HUES6 (cell line): Measurements from ENCODE around the gene ATOH1.

ENCODE experiments used
- H3K27ac ChIP-seq: 2 replicates; pipeline ENCODE4 v1.7.0; 2013; ENCODE audit warnings: low read depth, mild to moderate bottlenecking, low read length, inconsistent platforms
- H3K27me3 ChIP-seq: 2 replicates; pipeline ENCODE4 v1.6.1; 2013; ENCODE audit warnings: low read length; ENCODE audit not compliant: control insufficient read depth, insufficient read depth
- H3K36me3 ChIP-seq: 2 replicates; pipeline ENCODE4 v1.6.1; 2013; ENCODE audit warnings: low read length; ENCODE audit not compliant: control insufficient read depth, insufficient read depth
- H3K4me1 ChIP-seq: 2 replicates; pipeline ENCODE4 v1.6.1; 2013; ENCODE audit warnings: low read length; ENCODE audit not compliant: control insufficient read depth, insufficient read depth
- H3K4me3 ChIP-seq: 2 replicates; pipeline ENCODE4 v1.5.1; 2013; ENCODE audit warnings: low read depth, low read length
- H3K9ac ChIP-seq: one replicate; pipeline ENCODE4 v1.6.1; 2013; ENCODE audit warnings: mild to moderate bottlenecking, low read length
- H3K9me3 ChIP-seq: 2 replicates; pipeline ENCODE4 v1.6.1; 2013; ENCODE audit warnings: low read depth, low read length; ENCODE audit not compliant: control insufficient read depth, insufficient read depth

The ATOH1 gene

DNA sequence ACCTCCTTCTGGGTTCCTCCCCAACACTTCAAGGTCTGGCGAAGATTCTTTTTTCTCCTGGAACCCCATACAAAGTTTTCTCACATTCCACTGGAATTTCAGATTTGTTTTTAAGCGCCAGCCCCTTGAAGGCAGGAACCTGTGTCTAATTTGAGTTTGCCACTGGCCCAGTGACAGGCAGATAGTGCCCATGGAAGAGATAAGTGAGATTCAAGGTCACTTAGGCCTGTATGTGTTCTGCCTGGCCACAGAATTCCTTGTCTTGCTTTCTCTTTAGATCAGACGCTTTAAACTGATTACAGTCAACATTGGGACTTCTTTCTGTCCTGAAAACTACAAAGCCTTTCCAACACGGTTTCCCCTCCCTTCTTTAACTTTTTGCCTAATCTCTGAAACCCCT is 11.2 kb downstream of the ATOH1 start:
- Histone ChIP-seq H3K4me1 (peaks cover 16% of the 10 kb centered on the region), H3K4me3 (no peak overlapping the region), H3K27ac (no peak overlapping the region), H3K9me3 (no peaks in the 10 kb centered on the region), H3K36me3 (no peaks in the 10 kb centered on the region), H3K27me3 (peaks cover 60% of the 10 kb centered on the region), H3K9ac (no peak overlapping the region)

DNA sequence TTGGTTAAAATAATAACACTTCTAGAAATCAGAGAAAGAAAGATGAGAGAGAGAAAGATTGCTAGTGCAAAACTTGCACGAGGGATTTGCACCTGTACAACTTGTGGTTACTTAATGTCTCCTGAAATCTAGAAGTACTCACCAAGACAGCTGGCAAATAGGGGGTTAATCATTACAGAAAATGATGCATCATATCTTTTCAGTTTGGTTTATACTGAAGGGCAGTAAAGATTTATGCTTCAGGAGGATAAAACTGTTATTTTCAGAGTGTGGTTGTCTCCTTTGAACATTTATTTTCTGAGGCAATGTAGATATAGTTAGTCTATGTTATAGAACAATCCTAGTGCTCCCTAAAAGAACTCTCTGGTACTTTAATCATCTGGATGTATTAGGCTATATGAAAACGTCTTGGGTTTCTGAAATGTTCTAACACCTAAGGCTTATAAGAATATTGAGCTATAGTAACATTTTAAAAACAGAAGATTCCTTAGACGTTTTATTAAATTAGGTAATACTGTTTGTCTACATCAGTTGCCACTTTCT is 13.3 kb downstream of the ATOH1 start:
- Histone ChIP-seq H3K9ac (no peak overlapping the region), H3K9me3 (no peaks in the 10 kb centered on the region), H3K4me1 (0 out of 2 replicates have a peak, but pooled peaks cover 4% of the 10 kb centered on the region), H3K27ac (no peak overlapping the region), H3K27me3 (peaks cover 38% of the 10 kb centered on the region), H3K4me3 (no peak overlapping the region), H3K36me3 (no peaks in the 10 kb centered on the region)

DNA sequence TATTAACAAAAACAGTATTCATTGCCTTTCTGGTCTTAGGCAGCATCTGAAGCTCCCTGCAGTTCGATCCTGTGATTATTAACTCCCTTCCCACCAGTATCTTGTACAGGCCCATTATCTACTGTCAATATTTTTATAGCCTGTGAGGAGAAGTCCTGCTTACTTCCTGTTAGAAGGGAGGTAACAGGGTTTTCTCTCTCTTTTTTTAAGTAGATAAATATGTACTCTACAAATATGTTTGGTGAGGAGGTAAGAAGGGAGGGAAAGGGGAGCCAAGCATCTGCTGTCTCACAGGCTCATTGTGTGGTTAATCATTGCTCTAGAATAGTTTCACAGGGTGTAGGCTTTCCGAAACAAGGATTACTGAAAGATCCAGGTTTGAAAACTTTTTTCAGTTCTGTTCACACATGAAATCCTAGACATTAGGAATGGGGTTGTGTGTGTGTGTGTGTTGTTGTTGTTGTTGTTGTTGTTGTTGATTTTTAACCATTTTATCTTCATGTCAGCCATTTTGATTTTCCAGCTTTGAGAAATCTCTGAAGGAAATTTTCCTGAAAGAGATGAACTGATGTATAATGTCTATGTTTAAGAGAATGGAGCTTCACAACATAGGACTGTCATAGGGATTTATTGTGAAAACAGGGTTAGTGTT is 14.2 kb downstream of the ATOH1 start:
- Histone ChIP-seq H3K4me1 (0 out of 2 replicates have a peak, but pooled peaks cover 4% of the 10 kb centered on the region), H3K27me3 (peaks cover 32% of the 10 kb centered on the region), H3K36me3 (no peaks in the 10 kb centered on the region), H3K9me3 (no peaks in the 10 kb centered on the region), H3K9ac (no peak overlapping the region), H3K27ac (no peak overlapping the region), H3K4me3 (no peak overlapping the region)

DNA sequence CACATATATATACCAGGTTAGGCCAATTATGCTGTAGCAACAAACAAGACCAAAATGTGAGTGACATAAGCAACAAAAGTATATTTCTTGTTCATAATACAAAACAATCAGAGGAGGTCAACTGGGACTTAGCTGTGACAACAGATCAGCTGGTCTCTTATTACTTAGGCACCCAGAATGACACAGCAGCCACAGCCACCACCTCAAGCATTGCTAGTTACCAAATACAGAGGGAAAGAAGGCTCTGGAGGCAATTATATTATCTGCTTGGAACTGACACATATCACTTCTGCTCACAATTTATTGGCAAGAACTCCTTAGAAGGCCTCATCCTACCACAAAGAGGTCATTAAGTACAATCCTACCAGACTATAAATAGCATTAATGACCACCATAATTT is 15.2 kb downstream of the ATOH1 start:
- Histone ChIP-seq H3K4me3 (no peak overlapping the region), H3K27ac (no peak overlapping the region), H3K9me3 (no peaks in the 10 kb centered on the region), H3K27me3 (peaks cover 24% of the 10 kb centered on the region), H3K9ac (no peak overlapping the region), H3K36me3 (no peaks in the 10 kb centered on the region), H3K4me1 (0 out of 2 replicates have a peak, but pooled peaks cover 4% of the 10 kb centered on the region)

DNA sequence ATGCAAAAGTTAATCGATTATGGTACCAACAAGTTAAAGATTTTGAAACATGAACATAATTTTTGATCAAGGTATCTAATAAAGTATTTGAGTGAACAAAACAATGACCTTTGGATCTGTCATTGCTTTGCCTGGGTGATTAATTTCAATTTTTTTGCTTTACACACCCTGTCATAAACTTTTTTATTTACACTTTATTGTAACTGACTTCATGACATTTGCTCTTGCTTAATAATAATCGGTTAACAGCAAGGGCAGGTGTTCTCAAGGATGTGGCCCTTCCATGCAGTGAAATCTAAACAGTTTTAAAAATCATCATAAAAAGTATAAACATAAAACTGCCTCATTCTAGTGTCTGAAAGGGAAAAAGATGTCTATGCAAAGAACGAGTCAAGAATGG is 24.1 kb downstream of the ATOH1 start:
- H3K9me3 ChIP-seq: no peaks in the 10 kb centered on the region
- no peaks in the 10 kb centered on the region for H3K4me1 ChIP-seq
- H3K9ac ChIP-seq: no peak overlapping the region
- no peak overlapping the region for H3K27ac ChIP-seq
- H3K36me3 ChIP-seq: no peaks in the 10 kb centered on the region
- H3K27me3 ChIP-seq: no peaks in the 10 kb centered on the region
- H3K4me3 ChIP-seq: no peak overlapping the region

DNA sequence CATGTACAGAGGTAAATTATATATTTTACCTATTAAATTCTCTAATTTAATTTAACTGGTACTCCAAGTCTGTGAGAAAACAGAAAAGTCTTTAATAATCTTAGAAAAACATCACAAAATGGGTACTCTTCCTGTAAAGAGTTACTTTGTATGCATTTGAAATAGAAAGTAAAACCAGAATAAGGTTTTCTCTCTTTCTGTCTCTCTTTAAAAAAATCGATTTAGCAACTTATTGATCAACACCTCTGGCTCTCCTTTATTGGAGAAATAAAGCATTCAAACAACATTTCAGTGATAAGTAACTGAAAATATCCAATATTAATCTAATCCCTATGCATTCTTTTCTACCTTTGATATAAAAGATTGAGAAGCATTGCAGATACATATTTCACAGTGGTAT is 27.4 kb downstream of the ATOH1 start:
- Histone ChIP-seq H3K9ac (no peak overlapping the region), H3K36me3 (no peaks in the 10 kb centered on the region), H3K4me1 (no peaks in the 10 kb centered on the region), H3K9me3 (no peaks in the 10 kb centered on the region), H3K27me3 (no peaks in the 10 kb centered on the region), H3K27ac (no peak overlapping the region), H3K4me3 (no peak overlapping the region)

DNA sequence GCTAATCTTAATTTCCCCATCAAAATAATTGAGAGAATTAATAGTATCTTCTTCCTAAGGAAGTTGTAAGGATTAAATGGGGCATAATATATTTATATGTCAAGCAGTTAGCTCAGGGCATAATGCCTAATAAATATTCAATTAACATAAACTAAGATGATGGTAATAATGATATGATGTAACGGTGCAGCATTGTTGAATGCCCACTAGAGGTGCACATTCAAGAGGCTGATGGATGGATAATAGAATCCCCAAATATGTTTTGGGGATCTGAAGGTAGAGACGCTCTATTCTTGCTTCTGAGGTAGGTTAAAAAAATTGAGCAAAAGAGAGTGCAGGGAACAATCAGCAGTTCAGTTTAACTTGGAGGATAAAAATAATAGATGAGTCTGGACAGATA is 37.1 kb downstream of the ATOH1 start:
- Histone ChIP-seq H3K27me3 (no peaks in the 10 kb centered on the region), H3K27ac (no peak overlapping the region), H3K36me3 (no peaks in the 10 kb centered on the region), H3K9ac (no peak overlapping the region), H3K9me3 (no peaks in the 10 kb centered on the region), H3K4me3 (no peak overlapping the region), H3K4me1 (no peaks in the 10 kb centered on the region)

DNA sequence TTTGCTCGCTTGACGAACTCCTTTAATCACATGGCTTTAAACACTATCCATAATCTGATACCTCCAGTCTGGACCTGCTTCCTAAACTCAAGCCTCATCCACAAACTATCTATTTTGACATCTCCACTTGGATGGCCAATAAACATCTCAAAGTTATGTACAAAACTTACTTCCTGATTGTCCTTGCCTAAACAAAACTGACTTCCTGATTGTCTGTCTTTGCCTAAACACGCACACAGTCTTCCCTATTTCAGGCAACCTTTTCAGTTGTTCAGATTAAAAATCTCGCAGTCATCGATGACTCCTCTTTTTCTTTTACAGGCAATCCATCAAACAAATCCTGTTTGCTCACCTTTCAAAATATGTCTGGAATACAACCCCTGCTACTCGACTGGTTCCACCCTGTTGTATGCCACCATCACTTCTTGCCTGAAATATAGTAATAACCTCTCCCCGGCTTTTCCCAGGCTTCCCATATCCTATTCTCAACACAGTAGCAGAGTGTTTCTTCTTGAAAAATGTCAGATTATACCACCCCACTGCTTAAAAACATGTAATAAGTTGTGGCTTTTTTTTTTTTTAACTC is 39.0 kb downstream of the ATOH1 start:
- Histone ChIP-seq H3K27ac (no peak overlapping the region), H3K4me1 (no peaks in the 10 kb centered on the region)

DNA sequence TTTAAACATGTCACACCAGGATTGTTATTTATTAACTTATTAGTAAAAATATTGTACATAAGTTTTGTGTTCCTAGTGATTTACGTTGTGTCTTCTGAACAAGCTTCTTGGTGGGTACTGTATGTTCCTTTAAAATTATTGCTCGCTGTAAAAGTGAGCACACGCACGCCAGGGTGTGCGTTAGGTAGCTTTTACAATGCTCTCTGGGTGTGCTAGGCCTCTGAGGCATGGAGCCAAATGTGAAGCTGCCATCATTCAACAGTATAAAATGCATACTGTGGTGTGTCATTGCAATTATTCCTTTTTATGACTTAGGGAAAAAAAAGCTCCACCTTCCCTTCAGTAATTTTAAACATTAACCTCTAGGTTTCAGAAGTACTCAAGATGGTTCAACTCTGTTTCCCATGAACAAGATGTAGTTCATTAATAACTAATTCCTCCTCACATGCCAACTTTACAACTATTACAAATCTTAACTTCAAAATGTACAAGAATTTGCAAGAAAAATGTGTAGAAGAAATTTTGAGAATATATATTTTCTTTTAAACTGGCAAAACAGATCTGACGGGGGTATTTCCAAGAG is 42.4 kb downstream of the ATOH1 start:
- no peaks in the 10 kb centered on the region for H3K36me3 ChIP-seq
- no peak overlapping the region for H3K4me3 ChIP-seq
- no peak overlapping the region for H3K27ac ChIP-seq
- H3K9ac ChIP-seq: no peak overlapping the region
- H3K27me3 ChIP-seq: no peaks in the 10 kb centered on the region
- H3K9me3 ChIP-seq: no peaks in the 10 kb centered on the region
- no peaks in the 10 kb centered on the region for H3K4me1 ChIP-seq

More for the DNA sequence above, 39.0 kb downstream of the ATOH1 start:
- no peak overlapping the region for H3K4me3 ChIP-seq
- H3K9me3 ChIP-seq: no peaks in the 10 kb centered on the region
- no peaks in the 10 kb centered on the region for H3K36me3 ChIP-seq
- no peaks in the 10 kb centered on the region for H3K27me3 ChIP-seq
- no peak overlapping the region for H3K9ac ChIP-seq

DNA sequence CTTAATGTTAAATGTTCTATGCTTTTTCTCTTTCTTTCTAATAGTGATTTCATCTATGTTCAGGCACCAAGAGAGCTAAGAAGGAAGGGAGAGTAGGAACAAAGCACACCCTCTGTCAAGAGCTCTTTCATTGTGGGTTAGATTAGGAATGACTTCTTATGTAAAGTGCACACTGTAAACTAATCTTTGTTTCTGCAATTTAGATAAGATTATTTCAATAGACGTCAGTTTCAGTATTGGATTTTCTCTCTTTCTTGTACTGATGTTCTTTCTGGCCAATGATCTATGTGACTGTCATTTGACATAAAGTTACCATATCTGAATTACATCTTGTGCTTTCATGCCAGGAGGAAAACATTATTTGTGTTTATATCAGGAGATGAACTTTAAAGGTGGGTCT is 48.2 kb downstream of the ATOH1 start:
- Histone ChIP-seq H3K9me3 (no peaks in the 10 kb centered on the region), H3K27ac (no peak overlapping the region), H3K36me3 (no peaks in the 10 kb centered on the region), H3K4me1 (no peaks in the 10 kb centered on the region), H3K4me3 (no peak overlapping the region), H3K27me3 (no peaks in the 10 kb centered on the region), H3K9ac (no peak overlapping the region)

DNA sequence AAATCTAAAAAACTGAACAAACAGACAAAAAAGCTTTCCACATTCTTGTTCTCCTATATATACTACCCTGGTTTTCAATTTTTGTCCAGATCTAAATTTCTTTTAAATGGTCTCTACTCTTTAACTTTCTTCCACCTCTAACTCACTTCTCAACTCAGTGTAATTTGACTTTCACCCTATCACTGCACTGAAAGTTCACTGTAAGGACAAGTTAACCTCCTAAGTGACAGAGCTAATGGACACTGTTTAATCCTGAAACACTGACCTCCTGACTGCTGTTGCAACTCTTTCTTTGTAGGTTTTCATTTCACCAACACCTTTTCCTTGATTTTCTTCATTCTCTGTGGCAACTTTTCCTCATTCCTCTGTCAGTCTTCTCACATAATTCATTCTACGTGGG is 50.0 kb downstream of the ATOH1 start:
- Histone ChIP-seq H3K36me3 (no peaks in the 10 kb centered on the region), H3K4me3 (no peak overlapping the region), H3K4me1 (no peaks in the 10 kb centered on the region), H3K9ac (no peak overlapping the region), H3K9me3 (no peaks in the 10 kb centered on the region), H3K27ac (no peak overlapping the region), H3K27me3 (no peaks in the 10 kb centered on the region)
